GM12873 (cell line): ENCODE results near the gene PRTFDC1.

Experiments used
- TF ChIP-seq, protein P1 (sequence below): IDR thresholded peaks from 2 replicates; pipeline ENCODE4 v1.5.1; 2012; ENCODE audit warnings: low read depth, mild to moderate bottlenecking, moderate library complexity, low read length, control low read depth; ENCODE audit not compliant: insufficient read depth; ENCODE audit errors: missing control alignments

The PRTFDC1 gene, protein sequence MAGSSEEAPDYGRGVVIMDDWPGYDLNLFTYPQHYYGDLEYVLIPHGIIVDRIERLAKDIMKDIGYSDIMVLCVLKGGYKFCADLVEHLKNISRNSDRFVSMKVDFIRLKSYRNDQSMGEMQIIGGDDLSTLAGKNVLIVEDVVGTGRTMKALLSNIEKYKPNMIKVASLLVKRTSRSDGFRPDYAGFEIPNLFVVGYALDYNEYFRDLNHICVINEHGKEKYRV

GRCh38 chr10:24952143-24952706, at the start of gene PRTFDC1:
Gene PRTFDC1 (minus strand): TSS chr10:24952606. CDS start chr10:24952575, 31 bp downstream.
- TF ChIP-seq, protein P1, sequence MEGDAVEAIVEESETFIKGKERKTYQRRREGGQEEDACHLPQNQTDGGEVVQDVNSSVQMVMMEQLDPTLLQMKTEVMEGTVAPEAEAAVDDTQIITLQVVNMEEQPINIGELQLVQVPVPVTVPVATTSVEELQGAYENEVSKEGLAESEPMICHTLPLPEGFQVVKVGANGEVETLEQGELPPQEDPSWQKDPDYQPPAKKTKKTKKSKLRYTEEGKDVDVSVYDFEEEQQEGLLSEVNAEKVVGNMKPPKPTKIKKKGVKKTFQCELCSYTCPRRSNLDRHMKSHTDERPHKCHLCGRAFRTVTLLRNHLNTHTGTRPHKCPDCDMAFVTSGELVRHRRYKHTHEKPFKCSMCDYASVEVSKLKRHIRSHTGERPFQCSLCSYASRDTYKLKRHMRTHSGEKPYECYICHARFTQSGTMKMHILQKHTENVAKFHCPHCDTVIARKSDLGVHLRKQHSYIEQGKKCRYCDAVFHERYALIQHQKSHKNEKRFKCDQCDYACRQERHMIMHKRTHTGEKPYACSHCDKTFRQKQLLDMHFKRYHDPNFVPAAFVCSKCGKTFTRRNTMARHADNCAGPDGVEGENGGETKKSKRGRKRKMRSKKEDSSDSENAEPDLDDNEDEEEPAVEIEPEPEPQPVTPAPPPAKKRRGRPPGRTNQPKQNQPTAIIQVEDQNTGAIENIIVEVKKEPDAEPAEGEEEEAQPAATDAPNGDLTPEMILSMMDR = no peak

- TF ChIP-seq, protein P1 = no peak
Observed at GRCh38 chr10:24998044-24998443, 45.6 kb upstream of the PRTFDC1 start.

DNA sequence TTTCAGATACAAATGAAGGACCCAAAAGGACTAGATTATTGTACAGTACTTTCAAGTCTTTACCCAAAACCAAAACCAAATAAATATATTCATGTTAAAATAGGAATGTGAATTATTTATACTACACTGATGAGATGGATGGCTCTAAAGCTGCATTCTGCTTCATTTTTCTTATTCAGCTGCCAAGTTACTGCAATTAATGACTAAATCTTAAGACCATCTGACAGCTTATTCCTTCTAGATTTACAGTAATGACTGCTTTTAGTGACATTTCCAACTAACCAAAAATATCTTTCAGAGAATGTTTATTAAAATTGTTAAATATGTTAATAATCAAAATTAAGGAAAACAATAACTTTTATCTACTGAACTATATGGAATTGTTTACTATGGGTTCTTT, 42.7 kb upstream of the PRTFDC1 start:
- TF ChIP-seq, protein P1 = no peak

DNA sequence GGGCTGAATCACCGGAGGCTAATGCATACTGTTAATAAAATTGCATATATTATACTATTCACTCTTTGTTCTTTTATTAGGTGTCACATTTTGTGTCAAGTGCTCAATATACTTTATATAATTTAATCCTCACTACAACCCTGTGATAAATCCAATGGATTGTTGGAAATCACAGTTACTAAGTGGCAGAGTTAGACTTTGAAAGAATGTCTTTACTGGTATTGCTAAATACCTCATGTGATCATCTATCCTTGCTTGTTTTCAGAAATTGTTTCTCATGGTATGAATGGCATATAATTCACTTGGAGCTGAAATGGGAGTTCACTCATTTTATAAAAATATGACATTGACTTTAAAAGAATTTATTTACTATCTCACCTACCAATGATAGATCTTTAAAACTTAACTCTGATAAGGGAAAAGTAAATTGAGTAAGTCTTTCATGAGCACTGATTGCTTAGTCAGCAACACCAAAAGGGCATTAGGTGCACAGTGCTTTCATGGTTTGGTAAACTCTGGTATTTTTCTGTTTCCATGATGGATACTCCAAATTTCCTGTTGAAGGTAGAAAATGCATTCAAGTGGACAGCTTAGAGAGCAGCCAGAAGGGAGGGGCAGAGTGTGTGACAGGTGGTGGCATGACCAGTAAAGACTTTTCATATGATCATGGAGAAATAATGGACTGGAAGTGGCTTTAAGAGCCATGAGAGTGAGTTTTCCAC, 41.0 kb upstream of the PRTFDC1 start:
- TF ChIP-seq, protein P1 = no peak

GRCh38 chr10:24992512-24993133, 40.2 kb upstream of the PRTFDC1 start:
- TF ChIP-seq, protein P1 = no peak

DNA sequence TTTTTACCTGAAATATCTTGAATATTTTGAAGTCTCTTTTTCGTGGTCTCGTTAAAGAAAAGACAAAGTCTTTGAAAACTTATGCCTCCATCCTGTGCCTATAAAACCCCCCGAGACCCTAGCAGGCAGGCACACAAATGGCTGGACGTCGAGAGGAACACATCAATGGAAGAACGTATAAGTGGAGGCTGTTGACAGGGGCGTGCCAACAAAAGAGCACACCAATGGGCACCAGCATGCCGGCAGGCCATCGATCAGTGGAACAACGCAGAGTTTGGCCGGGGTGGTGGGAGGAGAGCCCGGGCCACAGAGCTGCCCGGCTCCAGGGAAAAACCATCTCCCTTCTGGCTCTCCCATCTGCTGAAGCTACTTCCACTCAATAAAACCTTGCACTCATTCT, 38.9 kb upstream of the PRTFDC1 start:
- TF ChIP-seq, protein P1 = no peak

- TF ChIP-seq, protein P1 = no peak
Observed at GRCh38 chr10:24989867-24990266, 37.5 kb upstream of the PRTFDC1 start.
